GM13977 (cell line): ENCODE measurements around the gene ZDHHC14.
"Not testable (repeated sequence)": the region's sequence is repeated elsewhere in the genome, so short reads cannot be mapped to it uniquely, and the experiment has no call there.

ENCODE experiments used
- DNase-seq: peaks from one replicate; pipeline ENCODE4 v3.0.0; 2012; ENCODE audit warnings: low spot score
- CTCF ChIP-seq: IDR thresholded peaks from 2 replicates; pipeline ENCODE4 v1.5.1; 2012; ENCODE audit warnings: mild to moderate bottlenecking, control low read depth; ENCODE audit not compliant: insufficient read depth; ENCODE audit errors: extremely low read depth, missing control alignments
- in situ Hi-C: fragments of 300-500 bp; cut with MboI; formaldehyde crosslinking; loops from one replicate; pipeline ENCODE4 v1.12.0; 2022; ENCODE audit warnings: low sequenced_read_pairs, low pct_unique_long_range_greater_than_20kb, mixed read lengths, inconsistent platforms; ENCODE audit not compliant: unreplicated experiment

The ZDHHC14 gene

GRCh38 chr6:157558487-157559200 is 177.7 kb downstream of the ZDHHC14 start:
- no peak for TF ChIP-seq CTCF
- no peak for DNase-seq
- in situ Hi-C loops: no loop called here

- TF ChIP-seq CTCF: no peak
- in situ Hi-C loops: no loop called here
- DNase-seq: no peak
Measured at GRCh38 chr6:157559201-157559756, 178.3 kb downstream of the ZDHHC14 start.

- DNase-seq, in situ Hi-C loops: not testable (repeated sequence)
Measured at GRCh38 chr6:157560063-157560462, 179.1 kb downstream of the ZDHHC14 start.

DNA sequence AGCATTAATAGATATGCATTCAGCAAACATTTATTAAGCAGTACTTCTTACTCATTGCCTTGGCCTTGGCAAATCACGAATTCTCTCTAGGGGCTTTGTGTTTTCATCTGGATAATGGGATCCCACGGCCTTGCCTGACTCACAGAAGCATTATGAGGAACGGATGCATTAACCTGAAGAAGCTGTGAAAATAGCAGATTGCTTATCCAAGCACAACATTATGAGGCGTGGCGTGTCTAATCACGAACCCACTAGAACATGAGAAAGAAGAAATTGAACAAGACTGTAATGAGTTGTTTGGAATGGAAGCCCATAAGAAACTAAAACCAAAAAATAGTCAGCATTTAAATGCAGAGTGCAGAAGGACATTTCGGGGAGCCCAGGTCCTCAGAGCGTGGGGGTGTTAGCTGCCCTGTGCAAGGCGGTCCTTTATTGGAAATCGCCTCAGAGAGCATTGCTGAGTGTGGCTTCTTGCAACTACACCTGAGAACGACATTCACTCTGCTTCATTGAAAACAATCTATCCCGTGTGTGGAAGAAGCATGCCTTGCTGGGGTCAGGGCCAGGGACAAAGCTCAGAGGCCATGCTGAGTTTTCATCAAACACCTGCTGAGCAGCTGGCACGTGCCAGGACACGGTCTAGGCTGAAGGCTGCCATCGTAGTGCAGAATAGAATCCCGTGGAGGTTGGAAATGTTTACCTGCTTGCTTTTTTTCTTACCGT is 179.9 kb downstream of the ZDHHC14 start:
- no peak for TF ChIP-seq CTCF
- in situ Hi-C loops: no loop called here
- DNase-seq: no peak

DNA sequence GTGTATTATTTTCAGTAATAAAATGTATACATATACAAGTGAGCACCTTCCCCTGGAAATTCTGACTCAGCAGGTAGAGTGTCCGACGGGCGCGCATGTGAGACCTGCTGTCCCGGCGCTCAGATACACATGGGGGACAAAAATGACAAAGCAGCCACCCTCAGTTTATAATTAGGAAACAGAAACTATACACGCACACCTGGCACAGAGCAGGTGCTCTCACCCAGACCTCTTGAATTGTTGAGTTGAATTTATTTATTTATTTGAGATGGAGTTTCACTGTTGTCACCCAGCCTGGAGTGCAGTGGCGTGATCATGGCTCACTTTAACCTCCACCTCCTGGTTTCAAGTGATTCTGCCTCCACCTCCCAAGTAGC is 180.4 kb downstream of the ZDHHC14 start:
- no peak for TF ChIP-seq CTCF
- DNase-seq: no peak
- in situ Hi-C loops: no loop called here

GRCh38 chr6:157561929-157562810 is 181.2 kb downstream of the ZDHHC14 start:
- in situ Hi-C loops: no loop called here

More at GRCh38 chr6:157561929-157562810, 181.2 kb downstream of the ZDHHC14 start:
- peak; percentile 66 for DNase-seq
- TF ChIP-seq CTCF: no peak
